ENCODE data around the gene SLC10A7.

SLC10A7 gene

DNA sequence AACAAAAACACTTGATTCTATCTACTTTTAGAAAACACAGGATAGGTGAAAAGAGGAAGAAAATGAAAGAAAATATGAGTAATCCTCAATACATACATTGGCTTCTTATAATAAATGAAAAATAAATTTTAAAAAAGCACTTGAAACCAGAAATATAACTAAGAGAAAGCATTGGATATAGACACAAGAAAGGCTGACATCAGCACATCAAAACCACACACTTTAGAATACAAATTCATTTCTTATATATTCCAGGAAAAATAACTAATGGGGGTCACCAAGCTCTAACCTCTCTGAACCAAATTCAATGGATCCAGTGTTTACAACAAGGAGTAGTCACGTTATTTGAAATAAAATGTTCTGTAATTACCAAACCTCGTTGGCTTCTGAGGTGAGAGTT is 173.9 kb downstream of the SLC10A7 start:
- DNase-seq = no peak

DNA sequence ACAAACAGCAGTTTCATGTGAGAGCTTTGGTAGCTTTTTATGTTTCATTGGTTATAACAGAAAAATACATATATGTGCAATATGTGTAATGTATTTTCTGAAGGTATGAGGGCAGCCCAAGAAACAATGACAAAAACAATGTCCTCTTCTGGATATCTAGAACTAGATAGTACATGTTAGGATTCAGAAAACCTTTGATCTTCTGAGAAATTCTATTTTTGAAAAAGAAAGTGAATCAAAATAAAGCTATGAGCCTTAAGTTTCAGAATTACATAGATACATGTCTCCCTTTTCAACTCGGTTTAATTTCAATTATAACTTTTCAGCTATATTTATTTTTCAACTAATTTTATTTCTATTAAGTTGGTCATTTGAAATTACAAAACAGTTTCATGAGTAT is 175.5 kb downstream of the SLC10A7 start:
- DNase-seq = no peak

DNA sequence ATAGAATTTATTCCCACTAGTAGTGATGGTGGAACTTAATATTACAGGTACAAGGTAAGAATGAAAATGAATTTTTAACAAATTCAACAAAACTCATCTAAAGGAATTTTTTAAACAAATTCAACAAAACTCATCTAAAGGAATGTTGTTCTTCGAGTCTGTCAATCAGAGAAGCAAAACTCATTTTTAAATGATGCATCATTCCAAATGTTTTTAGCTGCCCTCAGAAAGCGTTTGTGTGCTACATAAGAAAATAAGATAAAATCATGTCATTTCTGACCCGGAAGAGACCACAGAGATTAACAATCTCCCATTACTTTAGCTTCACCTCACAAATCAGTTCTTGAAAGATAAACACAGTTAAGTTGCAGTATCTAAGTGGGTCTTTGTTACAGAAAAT is 178.0 kb downstream of the SLC10A7 start:
- DNase-seq = no peak

DNA sequence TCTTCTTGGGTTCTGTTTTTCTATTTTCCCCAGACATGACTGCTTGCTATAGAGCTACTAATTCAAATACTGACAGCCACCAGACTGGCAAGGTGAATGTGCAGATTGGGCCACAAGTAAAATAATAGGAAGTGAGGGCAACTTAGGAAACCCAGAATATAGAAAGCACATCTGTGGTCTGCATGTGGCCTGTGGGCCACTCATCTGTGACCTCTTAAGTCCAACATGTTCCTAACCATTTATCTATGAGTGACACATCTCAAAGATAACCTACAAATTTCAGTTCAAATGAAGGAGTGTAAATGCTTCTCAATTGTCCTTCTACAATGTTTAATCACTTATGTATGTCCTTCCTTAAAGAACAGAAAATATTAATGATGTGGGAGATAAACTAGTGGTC is 178.5 kb downstream of the SLC10A7 start:
- no peak for DNase-seq

DNA sequence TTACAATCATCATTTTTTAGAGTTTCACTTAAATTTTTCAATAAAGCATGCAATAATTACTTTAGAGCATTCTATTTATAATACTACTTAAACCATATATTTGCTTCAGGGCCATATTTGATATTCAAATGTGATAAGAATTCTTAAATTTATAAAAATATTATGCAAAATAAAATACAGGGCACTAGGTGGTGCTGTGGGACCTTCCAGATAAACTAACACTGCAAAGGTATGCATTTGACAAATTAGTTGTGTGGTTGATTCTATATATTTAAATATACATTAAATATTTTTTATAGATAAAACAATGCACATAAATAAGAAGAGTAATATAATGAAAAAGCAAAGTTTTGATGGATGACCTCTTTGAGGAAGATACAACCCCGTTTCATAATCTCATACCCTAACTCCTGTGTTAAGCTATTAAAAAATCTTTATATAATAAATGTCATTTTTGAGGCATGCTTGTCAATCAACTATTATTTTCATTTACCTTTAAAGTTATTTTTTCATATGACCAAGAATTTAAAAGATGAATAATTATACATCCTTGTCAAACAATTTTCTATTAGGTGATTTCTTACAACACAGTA is 179.0 kb downstream of the SLC10A7 start:
- DNase-seq = no peak

DNA sequence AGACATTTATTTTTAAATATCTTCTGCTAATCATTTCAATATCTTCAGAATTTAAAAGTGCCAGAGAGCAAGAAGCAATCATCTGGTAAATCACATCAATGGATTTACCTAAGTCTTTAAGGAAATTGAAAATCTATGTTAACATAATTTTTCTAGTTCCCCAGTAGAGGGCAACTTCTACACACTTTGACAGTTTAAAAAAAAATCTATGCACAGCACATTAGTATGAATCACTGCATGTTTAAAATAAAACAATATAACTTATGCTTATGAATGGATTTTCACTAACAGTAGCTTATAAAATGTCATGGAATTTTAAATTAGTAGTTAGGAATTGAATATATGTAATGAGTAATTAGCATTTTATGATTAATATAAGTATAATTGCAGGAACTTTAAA is 180.9 kb downstream of the SLC10A7 start:
- DNase-seq = no peak

DNA sequence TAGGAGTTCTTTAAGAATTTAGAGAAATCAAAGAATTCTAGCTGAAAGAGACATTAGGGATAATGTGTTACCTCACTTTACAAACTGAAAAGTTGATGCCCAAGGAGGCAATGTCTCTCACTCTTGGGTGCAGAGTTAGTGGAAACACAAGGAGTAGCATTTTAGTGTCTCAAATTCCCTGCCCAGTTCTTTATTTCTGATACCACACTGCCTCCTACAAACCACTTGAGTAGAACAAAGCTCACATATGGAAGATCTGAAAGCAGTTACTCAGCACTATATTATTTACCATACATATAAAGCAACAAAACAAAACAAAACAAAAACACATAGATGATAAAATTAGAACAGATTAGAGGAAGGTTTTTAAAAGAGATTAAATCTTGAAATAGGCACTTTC is 183.2 kb downstream of the SLC10A7 start:
- DNase-seq = no peak

DNA sequence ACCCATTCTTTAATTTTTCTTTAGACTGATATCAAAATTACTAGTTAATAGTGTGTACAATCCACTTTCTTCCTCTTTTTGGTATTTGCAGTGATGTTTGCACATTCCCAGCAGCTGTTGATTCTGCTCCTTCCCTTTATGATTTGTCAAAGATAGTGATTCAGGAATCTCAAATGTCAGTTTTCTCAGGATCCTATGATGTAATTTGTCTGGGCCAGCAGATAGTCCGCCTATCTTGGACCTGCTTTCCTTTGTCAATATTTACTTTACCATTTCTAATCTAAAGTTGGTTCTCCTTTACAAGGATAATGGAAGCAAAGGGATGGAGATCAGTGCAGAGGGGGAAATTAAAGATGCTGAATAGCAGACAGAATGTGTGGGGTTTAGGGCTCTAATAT is 185.3 kb downstream of the SLC10A7 start:
- DNase-seq = no peak

DNA sequence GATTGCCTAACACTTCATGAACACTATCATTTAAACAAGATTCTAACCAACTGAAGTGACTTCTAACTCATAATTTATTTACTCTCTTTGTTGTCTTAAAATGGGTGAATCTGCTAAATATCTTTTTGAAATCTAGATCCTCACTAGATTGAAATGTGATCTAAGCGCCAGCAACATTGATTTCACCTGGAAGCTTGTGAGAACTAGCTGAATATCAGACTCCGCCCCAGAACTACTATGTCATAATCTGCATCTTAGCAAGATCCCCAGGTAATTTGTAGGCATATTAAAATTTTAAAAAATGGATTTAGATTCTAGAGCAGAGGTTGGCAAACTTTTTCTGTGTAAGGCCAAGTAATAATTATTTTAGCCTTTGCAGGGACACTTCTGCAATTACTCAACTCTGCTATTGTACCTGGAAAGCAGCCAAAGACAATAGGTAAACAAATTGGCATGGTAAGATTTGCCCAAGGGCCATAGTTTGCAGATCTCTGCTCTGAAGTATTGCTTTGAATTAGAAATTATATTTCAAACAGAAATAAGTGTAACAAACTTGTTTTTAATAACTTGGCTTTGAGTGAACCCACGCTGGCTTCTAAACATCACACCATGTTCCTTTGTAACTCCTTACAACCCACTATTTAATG is 185.9 kb downstream of the SLC10A7 start:
- no peak for DNase-seq

DNA sequence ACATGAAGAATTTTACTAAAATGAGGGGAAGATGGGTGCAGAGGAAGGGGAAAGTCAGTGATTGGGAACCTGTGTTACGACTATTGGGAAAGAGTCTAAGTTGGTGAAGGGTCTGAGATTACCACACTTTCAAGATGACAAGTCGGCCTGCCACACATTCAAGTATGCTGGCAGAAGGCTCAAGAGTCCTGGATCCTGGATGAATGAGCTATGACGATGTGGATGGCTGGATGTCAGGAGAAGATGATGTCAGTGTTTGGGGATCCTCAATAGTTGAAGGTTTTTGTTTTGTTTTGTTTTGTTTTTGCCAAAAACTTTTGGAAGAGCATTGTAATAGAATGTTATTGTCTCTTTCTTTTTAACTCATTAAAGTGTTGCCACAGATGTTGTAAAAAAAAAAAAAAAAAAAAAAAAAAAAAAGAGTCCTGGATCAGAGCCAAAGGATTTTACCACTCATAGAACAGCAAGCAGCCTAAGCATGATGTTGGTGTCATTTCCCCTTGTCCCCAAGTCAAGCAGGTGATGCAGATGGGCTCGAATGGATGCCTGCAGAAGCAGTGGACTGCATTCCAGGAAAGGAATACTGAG is 186.8 kb downstream of the SLC10A7 start:
- DNase-seq = no peak

DNA sequence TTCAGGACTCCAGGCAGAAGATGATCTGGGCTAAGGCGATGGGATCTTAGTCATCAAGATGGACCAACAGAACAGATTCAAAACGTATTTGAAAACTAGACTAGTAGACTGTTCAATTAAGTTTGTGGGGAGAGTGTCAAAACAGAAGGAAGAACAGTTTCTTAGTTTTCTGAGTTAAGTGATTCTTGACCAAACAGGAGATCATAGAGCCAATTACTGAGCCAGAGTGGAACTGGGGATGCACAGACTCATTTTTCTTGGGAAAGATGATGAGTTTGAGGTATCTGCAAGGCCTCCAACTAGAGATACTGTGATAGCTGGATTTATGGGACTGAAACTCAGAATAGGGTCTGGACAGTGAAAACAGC is 187.9 kb downstream of the SLC10A7 start:
- DNase-seq = no peak

DNA sequence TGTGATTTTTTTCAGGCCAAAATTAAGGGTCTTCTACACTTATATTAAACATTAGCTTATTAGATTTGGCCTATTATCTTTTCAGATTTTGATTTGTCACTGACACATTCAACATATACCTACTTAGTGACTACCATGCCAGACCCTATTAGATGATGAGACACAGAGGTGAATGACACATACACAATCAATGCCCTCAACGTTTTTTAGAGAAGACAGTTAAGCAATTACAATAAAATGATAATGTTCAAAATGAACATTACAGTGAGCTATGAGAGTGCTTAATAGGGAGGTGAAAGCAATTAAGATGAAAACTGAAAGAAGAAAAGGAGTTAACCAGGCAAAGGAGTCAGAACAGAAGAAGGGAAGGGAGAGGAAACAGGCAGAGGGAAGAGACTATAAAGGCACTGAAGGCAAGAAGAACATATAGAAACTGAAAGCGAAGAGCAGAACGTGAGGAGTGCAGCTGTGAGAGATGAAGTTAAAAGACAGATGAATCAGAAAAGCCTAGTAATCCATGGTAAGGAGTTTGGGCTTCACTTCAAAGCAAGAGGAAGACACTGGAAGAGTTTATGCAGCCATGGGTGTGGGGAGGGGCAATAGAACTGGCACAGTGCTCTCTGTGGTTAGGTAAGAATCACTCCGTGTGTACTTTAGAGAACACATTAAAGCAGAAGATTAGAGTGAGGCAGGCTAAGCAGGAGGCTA is 188.4 kb downstream of the SLC10A7 start:
- no peak for DNase-seq

DNA sequence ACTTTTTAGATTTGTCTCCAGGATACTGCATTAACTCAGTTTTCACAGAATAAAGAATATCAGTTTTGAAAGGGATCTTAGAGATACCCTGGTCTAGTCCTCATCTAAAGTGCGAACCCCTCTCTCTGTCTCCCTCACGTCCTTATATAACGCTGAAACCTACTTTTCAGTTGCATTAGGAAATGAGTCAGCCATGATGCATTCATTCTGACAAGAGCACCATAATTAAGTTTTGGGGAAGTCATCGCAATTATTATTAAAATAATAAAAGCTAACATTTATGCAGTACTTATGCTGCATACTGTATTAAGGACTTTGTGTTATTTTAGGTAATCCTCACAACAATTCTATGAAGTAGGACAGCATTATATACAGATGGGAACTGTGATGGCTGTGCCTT is 191.3 kb downstream of the SLC10A7 start:
- no peak for DNase-seq

DNA sequence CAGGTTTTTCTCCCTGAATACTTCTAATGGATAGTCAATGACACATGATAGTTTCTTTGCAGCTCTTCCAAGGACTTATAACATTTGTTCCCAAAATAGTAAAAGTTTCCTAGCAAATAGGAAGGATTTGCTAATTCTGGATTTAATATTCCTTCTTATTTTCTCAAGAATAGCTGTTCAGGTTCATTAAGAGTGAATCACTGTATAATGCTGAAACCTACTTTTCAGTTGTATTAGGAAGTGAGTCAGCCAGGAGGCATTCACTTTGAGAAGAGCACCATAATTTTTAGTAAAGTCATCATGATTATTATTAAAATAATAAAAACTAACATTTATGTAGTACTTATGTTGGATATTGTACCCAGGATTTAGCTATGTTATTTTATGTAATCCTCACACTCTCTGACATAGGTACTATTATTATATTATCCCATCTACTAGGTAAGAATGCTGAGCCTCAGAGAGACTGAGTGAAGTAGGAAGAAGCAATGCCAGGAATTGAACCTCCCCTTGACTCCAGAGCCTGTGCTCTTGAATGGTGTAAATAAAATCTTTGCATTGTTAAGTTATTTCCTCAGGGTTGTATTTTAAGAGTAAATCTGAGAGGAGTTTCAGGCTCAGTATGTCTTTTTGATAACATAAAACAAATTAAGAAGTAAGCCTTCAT is 192.6 kb downstream of the SLC10A7 start:
- DNase-seq = no peak

DNA sequence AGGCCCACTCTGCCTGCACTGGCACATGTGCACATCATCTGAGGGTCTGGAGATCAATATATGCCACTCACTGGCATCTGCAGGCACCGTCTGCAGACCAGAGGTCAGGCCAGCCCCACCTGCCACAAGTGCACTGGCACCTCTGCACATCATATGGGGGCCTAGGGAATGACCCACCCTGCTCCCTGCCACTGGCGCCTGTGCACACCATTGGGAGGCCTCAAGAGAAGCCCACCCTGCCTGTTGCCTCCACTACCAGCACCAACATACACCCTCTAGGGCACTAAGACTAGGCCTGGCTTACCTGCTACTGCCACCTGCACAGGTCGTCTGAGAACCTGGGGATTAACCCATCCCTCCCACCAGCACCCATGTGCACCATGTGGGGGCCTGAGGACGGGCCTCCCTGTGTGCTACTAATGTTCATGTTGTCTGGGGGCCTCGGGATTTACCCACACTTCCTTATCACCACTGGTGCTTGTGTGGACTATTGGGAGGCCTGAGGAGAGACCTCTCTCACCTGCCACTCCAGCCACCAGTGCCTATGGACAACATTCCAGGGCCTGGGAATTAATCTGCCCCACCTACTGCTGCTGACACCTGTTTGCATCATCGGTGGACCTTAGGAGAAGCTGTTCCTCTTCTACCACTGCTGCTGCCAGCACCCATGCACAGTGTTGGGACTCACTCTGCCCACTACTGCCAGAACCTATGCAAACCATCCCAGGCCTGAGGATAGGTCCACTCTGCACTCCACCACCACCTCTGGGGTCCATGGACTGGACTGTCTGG is 193.7 kb downstream of the SLC10A7 start:
- DNase-seq = no peak

DNA sequence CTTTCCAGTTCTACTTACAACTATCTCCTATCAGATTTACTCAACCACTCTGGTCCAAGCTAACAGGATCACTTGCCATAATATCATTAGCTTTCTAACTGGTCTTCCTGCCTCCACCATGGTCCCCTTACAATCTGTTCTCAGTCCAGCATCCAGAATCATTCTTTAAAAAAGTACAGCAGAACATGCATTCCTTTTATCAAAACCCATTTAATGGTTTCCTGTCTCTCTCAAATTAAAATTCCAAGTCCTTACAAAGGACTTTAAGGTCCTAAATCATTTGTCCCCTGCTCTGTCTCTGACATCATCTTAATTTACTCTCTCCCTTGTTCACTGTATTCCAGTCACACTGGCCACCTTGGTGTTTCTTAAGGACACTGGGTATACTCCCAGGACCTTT is 202.8 kb downstream of the SLC10A7 start:
- no peak for DNase-seq

DNA sequence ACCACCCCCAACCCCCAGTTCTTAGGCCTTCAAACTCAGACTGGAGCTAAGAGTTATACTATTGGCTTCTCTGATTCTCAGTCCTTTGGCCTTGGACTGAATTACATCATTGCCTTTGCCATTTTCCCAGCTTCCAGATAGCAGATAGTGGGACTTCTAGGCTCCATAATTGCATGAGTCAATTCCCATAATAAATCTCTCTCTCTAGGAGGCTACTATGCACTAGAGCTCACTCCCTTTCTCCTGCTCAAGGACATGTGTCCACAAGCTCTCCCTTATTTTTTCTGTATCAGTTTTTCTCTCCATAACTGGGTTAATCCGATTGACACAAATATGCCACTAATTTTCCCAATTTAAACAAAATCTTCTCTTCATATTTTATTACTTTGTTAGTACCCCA is 204.0 kb downstream of the SLC10A7 start:
- no peak for DNase-seq

DNA sequence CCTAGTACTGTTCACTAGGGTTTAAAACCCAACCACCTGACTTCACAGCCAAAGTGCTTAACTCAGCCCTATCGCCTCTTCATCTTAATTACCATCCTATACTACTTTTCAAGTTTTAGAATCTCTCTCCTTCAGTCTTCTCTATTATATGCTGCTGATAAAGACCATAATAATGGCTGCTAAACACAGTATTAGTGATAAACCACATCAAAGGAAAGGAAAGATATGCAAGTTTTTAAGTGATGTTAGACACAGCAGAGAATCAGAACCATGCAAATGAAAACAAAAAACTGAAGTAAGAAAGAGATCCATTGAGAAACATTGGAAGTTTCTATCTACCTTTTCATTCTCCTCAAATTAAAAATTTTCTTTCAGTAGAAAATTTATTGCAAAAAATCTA is 206.6 kb downstream of the SLC10A7 start:
- DNase-seq = no peak

DNA sequence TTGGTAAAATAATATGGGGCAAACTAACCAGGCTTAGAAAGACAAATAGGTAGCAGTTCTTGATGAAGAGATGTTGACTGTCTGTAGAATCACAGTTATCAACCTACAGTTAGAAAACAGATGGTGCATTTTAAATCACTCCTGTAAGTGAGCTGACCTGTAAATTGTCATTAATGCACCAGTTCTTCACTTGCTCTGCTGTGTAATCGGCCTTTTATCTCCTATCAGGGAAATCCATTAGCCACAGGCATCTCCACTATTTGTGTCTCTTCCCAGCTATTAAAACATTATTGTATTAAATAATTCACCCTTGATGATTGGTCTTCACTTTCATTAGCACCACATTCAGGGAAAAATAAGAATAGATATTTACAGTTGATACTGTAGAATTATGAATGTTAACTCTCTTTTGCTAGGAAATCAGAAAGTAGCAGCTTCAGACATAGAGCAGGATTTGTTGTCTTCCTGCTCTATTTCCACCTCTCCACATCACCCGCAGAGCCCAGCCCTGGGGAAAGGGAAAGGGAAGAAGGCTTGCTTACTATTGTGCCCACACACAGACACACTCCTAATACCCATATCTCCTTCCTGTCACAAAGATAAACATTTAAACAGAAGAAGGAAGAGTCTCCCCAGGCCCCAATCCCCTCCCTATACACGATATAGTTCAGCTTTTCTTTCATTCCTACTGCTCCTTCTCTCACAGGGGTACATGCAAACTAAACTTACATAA is 210.3 kb downstream of the SLC10A7 start:
- DNase-seq = no peak

DNA sequence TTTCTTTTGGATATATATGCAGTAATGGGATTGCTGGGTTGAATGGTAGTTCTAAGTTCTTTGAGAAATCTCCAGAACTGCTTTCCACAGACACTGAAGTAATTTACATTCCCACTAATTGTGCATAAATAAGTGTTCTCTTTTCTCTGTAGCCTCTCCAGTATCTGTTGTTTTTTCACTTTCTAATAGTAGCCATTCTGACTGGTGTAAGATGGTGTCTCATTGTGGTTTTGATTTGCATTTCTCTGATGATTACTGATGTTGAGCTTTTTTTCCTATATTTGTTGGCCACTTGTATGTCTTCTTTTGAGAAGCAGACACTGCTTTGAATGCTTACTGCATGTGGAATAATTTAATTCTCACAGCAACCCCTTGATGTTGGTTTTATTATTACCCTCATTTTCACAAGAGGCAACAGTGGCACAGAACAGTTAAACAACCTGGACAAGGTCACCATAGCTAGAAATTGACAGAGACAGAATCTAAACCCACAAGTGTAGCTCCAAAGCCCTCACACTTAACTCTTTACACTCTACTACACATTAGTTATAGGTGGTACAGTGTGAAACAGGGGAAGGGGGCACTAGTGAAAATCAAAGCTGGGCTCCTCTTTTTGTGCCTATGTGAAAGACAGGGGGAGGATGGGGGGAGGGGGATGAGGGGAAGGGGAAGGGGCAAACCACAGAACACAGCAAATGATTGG is 211.3 kb downstream of the SLC10A7 start:
- no peak for DNase-seq

DNA sequence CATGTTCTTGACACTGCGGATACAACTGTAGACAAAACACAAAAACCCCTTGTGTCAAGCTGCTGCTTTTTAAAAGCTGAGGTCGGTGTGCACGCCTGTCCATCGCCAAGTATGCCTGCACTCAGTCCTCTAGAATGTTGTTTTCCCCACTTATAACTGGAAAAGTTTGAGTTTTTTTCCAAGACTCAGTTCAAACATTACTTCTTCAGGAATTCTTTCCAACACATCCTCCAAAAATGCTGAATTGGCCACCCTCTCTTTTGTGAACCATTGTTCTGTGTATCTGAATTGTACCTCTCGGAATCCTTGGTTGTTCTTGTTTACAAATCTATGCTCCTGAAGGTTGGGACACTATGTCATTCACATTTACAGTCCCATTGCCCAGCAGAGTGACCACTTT is 212.8 kb downstream of the SLC10A7 start:
- DNase-seq = no peak

DNA sequence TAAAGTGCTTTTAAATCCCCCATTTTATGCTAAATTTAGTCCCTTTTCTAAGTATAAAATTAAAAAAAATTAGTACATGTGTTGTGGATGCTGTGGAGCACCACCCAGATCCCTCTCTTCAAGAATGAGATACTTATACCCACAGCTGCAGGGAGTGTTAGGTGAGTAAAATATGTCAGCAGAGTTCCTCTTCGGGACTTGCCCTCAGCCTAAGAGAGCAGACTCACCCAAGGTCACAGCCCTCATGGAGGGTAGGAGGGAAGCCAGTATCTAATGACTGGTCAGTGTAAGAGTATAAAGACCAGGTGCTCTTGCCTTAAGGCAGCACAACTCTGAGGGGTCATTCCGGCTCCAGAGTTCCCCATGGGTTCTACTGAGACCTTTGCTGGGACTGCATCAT is 218.9 kb downstream of the SLC10A7 start:
- no peak for DNase-seq

Data from cortex of kidney (tissue), 1 donor.